GM18951 (cell line): ENCODE data around the gene SV2A.
"Not testable (repeated sequence)": the region's sequence is repeated elsewhere in the genome, so short reads cannot be mapped to it uniquely, and the experiment has no call there.

Experiments used
- POLR2A ChIP-seq: IDR thresholded peaks from 4 replicates; pipeline ENCODE4 v1.6.1; 2011; ENCODE audit warnings: mild to moderate bottlenecking; ENCODE audit not compliant: insufficient read length, insufficient read depth; ENCODE audit errors: extremely low read depth
- in situ Hi-C: fragments of 300-500 bp; cut with MboI; formaldehyde crosslinking; loops from one replicate; pipeline ENCODE4 v1.12.0; 2022; ENCODE audit warnings: low sequenced_read_pairs, mixed read lengths, inconsistent platforms; ENCODE audit not compliant: unreplicated experiment

Gene SV2A

GRCh38 chr1:149887196-149887455 lies 30.5 kb downstream of the SV2A start:
- TF ChIP-seq POLR2A: peak; percentile 73
- in situ Hi-C loops: not testable (repeated sequence)

DNA sequence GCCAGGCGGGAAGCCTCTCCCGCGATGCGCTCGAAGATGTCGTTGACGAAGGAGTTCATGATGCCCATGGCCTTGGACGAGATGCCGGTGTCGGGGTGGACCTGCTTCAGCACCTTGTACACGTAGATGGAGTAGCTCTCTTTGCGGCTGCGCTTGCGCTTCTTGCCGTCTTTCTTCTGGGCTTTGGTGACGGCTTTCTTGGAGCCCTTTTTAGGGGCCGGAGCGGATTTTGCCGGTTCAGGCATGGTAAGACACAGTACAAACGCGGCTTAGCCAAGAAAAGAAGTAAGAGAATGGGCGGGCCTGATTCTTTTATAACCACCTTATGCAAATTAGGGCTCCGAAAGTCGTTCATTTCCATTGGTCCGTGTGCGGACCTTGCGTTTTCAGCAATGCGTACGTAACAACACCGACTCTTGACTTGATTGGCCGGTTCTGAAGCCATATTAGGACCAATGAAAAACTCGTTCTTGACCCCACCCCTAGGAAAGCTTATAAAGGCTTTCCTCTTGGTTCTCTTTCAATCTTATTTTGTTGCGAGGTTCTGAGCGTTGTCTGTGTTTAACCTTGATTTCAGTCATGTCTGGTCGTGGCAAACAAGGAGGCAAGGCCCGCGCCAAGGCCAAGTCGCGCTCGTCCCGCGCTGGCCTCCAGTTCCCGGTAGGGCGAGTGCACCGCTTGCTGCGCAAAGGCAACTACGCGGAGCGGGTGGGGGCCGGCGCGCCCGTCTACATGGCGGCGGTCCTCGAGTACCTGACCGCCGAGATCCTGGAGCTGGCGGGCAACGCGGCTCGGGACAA lies 31.0 kb downstream of the SV2A start:
- in situ Hi-C loops: no loop called here
- peak; percentile 78 for TF ChIP-seq POLR2A

DNA sequence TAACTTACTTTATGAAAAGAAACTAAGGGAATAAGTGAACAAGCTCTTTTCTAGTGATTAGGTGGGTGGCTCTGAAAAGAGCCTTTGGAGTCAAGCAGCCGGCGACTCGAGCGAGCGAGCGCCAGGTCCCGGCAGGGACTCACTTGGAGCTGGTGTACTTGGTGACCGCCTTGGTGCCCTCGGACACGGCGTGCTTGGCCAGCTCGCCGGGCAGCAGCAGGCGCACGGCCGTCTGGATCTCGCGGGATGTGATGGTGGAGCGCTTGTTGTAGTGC lies 31.6 kb downstream of the SV2A start:
- TF ChIP-seq POLR2A: peak; percentile 91
- in situ Hi-C loops: not testable (repeated sequence)

- peak; percentile 76 for TF ChIP-seq POLR2A
- in situ Hi-C loops: no loop called here
Observed at GRCh38 chr1:149885339-149886120, 32.1 kb downstream of the SV2A start.

DNA sequence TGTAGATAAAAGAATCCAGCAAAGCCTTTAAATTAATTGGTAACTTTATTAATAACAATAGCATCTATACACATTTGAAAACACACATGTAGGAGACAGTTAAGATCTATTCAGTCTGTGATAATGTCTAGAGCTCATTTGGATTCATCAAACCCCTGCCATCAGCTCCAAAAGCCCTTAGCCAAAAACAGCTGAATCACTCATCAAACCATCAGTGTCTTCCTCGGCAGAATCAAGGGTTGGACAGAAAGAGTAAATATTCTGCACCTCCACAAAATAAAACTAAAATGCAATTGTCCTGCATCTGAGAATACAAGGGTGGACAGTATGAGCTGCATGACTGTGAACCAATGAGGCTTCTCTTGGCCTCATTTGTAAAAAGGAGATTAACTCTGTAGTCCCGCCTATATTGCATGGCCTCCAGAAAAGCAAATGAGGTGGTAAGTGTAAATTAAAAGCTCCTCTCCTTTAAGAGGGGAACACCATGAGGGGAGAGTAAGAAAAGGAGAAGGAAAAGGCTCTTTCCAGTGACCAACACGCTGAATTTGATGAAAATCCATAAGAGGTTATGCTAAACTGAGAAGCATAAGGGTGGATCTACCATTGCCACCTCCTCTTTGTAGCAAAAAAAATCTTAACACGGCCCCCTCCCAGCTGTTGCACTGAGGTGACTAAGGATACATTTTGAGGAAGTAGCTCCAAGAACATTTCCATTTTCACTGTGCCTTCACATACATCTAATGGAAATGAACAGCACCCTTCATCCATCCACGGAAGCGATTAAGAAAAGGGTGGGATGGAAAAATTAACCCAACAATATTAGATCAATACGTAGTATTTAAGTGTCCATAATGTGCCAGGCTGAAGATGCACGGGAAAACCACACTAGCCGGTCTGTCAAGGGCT lies 33.0 kb downstream of the SV2A start:
- TF ChIP-seq POLR2A: no peak
- in situ Hi-C loops: no loop called here

- no peak for TF ChIP-seq POLR2A
- in situ Hi-C loops: no loop called here
Observed at GRCh38 chr1:149883598-149884247, 33.9 kb downstream of the SV2A start.

DNA sequence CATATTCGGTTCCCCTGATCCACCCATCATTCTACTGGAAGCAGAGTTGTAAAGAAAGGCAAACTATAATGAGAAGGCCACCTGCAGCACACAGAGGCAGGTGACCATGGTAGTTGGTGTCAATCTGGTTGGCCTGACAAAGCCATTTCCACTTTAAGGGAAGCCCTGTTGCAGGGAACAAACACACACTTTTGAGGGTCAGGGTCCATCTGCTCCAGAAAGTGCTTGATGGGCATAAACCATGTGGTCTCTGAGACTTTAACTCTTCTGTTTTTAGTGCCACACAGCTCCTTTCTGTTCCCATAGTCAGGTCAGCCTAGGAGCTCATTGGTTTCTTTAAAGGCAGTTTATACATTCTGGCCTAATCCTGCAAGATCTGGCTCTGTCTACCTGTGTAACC lies 35.8 kb downstream of the SV2A start:
- TF ChIP-seq POLR2A: no peak
- in situ Hi-C loops: no loop called here

DNA sequence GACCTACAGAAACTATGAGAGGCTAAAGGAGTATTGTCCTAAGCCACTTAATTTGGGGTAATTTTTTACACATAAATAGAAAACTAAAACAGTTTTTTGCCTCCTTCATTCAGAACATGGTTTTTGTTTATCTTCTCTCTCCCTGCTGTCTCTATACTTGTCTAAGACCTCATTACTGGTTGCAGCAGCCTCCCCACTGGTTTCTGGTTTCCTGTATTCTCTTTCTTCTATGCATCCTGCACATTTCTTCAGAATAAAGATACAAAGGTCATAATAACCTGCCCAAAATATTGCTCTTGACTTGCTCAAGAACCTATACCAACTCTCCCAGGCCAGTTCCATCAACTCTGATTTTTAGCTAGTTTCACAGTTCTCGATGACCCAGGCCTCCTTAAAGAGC lies 38.1 kb downstream of the SV2A start:
- TF ChIP-seq POLR2A: no peak
- in situ Hi-C loops: no loop called here

GRCh38 chr1:149877211-149877946 lies 40.3 kb downstream of the SV2A start:
- no peak for TF ChIP-seq POLR2A
- in situ Hi-C loops: no loop called here

DNA sequence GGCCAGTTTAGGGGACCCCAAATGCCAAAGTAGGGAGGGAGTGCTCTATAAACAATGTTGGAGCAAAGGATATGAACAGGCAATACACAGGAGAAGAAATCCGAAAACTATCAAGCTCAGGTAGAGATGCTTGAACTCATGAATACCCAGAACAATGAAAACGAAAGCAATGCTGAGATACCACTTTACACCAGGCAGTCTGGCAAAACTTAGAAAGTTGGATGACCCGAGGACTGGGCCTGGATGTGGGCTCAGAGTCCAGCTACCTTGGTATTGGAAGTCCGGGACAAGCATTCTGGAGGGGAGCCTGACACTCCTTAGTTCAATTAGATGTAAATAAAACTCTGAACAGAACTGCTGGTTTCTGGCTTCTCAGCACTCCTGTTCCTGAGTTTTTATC lies 44.6 kb downstream of the SV2A start:
- in situ Hi-C loops: not testable (repeated sequence)

- in situ Hi-C loops: not testable (repeated sequence)
Observed at GRCh38 chr1:149866887-149867286, 50.8 kb downstream of the SV2A start.

DNA sequence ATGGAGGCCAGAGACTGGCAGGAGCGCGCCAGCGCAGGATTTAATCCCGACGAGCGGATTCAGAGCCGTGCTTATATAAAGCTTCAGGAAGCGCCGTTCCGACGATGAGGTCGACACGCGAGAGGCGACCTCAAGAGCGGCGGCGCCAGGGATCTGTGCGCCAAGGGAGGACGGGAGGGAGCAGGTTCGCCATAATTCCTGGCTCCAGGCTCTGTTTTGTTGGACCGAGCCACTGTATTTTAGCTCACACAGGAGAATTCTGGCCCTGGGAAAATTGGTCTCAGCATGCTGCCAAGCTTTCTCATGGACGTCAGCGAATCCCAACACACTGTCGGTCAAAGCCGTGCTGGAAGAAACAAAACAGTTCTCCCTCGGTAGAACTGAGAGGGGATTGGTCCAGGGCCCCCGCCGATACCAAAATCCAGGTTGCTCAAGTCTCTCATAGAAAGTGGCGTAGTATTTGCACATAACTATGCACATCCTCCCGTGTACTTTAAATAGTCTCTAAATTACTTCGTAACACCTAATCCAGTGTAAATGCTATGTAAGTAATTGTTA lies 56.1 kb downstream of the SV2A start:
- in situ Hi-C loops: not testable (repeated sequence)

GRCh38 chr1:149860684-149861496 lies 56.8 kb downstream of the SV2A start:
- in situ Hi-C loops: not testable (repeated sequence)

DNA sequence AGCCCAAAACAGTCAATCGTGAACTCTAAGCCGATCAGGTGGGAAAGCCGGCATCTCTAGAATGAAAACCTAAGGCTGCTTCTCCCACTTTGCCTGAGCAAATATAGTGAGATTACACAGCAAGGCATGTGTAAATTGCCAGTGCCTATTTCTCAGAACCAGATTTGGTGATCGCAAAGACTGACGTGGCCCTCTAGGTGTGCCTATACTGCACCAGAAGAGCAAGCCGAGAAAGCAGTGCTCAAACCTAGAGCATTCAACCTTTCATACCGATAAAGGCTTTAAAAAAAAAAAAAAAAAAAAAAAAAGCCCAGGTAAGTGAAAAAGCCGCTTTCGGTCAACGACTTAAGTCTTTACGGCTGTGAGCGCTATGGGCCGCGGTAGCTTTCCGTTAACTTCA lies 57.4 kb downstream of the SV2A start:
- in situ Hi-C loops: not testable (repeated sequence)
